HG02840 (cell line): ENCODE measurements around the gene BTBD2.

Experiments
- ATAC-seq: cut with Tn5 transposase; IDR thresholded peaks from one replicate; pipeline ENCODE4 v1.9.1; 2021; ENCODE audit warnings: mild to moderate bottlenecking, moderate library complexity, moderate number of reproducible peaks; ENCODE audit not compliant: unreplicated experiment, low FRiP score

The BTBD2 gene

DNA sequence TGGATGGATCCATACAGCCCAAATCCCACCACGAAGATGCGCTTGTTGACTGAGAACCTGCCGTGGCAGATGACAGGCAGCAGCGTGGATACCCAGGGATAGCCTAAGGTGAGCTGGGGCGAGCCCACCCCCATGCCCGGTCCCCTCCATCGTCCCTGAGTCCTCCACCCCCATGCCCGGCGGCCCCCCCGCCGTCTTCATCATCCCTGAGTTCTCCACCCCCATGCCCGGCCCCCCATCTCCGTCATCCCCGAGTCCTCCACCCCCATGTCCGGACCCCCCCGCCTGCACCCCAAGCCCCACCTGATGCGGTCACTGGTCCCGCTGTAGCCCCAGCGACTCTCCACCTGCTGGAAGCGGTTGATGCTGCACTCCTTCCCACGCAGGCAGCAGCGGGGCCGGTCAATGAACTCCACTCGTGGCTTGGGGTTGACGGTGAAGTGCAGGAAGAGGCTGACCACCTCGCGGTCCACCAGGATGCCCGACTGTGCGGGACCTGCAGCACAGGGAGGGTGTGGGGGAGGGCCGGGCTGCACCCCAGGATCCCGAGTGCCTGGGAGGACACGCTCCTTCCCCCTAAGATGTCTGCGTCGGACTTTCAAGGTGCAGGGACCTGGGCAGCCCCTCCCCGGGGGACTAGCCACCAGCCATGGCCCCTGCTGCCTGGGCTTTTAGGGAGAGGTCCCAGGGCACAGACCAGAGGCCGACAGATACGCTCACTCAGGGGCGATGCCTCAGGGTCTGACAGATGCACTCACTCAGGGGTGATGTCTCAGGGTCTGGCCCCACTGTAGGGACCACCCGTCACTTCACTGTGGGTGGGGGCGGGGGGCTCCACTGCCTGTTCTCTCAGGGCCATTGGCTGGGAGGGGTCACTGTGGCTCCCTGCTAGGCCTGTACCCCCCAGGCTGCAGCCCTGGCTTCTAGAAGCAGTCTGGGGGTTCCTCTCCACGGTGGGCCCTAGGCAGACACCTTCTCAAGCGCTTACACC, 28.0 kb downstream of the BTBD2 start:
- ATAC-seq: no peak

DNA sequence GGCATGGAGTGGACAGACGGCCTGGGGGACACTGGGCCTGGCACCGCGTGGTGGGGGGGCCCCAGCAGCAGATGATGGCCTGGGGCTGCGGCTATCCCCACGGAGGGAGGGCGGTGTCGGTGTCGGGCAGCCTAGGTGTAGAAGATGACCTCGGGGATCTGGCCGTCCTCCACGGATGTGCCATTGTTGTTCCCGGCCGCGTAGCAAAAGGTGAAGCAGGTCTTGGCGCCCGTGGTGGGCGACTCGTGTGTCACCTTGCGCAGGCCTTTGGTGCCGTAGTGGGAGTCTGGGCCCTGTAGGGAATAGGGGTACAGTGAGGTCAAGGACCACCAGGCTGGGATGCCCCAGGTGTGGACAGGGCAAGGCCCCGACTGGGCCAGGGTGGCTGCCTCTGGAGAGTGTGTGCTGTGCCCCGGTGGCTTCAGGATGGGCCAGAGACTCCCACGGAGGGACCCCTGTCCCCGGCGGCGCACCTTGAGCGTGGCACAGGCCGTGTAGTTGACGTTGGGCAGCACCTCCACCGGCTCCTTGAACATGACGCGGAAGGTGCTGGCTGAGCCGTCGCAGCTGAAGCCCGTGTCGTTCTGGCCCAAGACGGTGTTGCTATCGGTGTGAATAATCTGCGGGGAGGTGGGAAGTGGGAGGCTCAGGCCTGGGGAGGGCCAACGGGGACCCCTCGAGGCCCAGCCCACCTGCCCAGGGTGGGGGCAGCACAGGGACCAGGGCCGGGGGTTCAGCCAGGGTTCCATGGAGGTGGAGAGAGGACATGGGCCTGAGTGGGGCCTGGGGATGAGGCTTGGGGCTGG, 29.0 kb downstream of the BTBD2 start:
- ATAC-seq: no peak

DNA sequence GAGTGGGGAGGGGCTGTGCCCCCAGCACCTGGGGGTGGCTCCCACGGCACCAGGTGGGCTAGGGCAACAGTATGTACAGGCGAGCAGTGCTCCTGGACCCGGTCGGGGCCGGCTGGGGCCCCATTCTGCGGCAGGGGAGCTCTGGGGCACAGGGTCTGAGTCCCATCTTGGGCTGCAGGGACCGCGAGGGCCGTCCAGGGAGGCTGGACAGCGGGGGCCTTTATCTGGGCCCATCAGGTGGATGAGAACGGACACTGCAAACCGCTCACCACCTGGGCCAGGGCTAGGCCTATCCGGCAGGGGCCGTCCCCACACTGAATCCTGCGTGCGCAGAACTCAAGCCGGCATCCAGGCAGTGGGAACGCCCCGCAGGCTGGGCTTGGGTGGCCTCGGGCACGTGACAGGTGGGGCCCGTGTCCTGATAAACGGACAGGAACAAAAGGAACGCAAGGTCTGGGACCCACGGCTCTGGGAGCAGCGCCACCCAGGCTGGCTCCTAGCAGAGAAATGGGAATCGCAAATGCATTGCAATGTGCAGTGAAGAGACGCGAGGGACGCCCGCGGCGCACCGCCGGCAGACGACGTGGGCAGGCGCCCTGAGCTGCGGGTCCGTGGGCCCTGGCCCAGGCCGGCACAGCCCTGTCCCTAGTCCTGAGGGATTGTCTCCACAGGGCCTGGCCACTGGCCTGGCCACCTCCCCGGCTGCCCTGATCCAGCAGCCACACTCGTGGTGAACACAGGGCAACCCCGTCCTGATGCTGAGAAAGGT, 29.7 kb downstream of the BTBD2 start:
- no peak for ATAC-seq

DNA sequence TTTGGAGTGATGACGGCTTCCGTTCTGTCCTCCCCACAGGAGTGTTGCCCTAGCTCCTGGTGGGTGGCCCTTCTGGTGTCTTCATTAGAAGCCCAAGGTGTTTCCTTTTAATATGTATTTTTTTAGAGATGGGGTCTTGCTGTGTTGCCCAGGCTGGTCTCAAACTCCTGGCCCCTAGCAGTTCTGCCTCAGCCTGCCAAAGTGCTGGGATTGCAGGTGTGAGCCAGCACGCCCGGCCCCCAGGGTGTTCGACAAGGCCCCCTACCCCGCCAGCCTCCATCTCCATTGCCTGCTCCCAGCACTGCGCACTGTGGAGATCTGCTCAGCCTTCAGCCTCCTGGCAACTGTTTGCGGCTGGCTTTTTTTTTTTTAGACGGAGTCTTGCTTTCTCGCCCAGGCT, 31.2 kb downstream of the BTBD2 start:
- no peak for ATAC-seq

DNA sequence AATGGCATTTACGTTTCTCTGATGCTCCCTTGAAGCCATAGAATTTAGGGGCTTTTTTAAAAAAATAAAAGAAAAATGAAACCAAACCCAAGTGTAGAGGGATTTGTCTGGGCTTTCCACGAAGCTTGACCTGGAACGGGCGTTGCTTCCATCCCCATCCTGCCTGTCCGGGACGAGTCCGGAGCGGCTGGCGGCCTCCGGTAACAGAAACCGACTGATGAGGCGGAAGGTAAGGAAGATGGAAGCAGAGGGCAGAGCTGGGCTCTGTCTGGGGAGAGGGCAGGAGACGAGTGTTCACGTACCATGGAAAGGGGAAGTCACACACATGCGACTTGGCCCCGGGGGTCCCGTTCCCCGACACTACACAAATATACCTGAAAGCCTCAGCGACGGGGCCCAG, 34.3 kb downstream of the BTBD2 start:
- no peak for ATAC-seq

DNA sequence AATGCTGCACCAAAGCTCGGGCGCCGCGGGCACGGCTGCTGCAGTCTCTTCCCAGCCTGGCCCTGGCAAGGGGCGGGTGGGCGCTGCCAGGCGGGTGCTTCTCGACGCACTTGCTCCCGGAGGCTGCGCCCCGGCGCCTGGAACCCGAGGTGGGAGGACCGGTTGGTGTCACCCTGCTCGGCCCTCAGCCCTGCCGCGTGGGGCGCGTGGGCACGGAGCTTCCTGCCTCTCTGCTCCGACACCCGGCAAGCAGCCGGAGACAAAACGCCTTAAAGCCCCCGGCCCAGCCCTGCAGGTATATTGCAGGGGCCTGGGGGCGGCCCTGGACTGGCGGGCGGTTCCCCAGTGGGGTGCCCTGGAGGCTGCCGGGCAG, 34.7 kb downstream of the BTBD2 start:
- no peak for ATAC-seq

DNA sequence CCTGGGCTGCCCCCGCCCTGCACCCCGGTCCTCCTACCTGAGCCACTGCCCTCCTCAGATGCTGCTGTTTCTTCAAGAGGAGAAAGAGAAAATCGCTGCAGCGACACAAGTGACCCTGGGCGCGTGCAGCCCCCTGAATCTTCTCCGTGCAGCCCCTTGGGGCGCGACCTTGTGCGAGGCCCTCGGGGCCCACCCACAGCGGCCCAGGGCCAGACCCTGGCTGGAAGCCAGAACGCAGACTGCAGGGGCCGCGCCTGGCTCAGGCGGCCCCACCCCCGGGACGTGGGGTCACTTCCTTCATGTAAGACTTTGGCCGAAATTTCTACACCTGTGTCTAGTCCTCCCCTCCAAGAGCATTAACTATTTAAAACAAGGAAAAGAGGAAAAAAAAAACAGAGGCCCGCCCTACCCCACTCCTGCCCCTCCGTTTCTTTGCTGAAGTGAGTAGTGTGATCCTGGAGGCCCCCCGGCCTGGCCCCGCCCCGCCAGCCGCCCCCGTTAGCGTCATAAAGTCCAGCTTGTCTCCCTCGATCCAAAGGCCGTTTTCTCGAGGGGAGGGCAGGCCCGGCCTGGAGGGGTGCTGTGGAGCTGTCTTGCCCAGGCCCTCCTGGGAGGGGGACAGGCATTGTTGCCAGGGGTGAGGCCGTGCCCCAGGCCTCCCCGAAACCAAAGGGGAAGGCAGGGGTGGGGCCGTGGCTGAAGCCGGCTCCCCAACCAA, 35.3 kb downstream of the BTBD2 start:
- ATAC-seq: no peak

DNA sequence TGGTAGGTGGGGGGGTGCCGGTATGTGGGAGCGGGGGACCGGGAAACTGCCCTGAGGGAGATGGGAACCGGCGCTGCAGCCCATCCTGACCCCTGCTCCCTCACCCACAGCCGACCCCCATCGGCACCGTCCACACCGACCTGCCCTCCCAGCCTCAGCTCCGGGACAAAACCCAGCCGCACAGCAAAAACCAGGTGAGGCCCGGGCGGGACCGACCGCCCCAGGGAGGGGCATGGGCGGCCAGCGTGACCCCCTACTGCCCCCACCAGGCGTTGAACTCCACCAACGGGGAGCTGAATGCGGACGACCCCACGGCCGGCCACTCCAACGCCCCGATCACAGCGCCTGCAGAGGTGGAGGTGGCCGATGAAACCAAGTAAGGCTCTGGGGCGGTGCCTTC, 35.9 kb downstream of the BTBD2 start:
- no peak for ATAC-seq

DNA sequence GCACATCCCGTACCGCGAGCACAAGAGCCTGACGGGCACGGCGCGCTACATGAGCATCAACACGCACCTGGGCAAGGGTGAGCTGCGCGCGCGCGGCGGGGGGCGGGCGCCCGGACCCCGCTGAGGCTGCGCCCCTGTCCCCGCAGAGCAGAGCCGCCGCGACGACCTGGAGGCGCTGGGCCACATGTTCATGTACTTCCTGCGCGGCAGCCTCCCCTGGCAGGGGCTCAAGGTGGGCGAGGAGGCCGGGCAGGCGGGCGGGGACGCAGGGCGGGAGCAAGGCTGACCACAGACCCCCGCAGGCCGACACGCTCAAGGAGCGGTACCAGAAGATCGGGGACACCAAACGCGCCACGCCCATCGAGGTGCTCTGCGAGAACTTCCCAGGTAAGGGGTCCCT, 36.5 kb downstream of the BTBD2 start:
- no peak for ATAC-seq

DNA sequence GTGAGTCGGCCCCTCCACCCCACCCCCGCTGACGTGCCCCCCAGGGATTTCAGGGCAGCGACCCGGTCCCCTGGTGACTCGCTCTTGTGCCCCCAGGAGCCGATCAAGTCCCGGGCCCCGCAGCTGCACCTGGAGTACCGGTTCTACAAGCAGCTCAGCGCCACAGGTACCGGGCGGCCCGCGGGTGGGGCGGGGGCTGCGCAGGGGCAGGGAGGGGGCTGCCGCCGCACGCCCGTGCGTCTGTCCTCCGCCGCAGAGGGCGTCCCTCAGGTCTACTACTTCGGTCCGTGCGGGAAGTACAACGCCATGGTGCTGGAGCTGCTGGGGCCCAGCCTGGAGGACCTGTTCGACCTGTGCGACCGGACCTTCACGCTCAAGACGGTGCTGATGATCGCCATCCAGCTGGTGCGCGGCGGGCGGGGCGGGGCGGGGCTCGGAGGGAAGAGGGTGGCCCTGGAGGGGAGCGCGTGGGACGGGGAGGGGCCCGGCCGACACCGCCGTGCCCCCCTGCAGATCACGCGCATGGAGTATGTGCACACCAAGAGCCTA, 37.1 kb downstream of the BTBD2 start:
- no peak for ATAC-seq

DNA sequence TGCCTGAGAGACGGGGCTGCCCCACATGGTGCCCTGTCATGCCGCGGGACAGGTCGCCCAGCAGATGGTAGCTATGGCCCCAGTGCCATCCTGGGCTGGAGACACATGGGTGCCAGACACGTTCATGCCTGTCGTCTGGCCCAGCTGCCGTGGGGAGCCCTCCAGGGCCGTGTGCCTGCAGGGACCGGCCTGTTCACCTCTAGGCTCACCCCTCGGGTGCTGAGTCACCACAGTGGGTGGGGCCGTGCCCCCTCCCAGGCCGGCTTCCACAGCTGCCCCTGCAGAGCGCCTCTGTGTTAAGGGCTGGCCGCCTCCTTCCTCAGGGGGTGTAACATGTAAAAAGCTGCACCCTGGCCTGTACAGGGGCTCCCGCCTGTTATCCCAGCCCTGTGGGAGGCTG, 38.4 kb downstream of the BTBD2 start:
- ATAC-seq: no peak

DNA sequence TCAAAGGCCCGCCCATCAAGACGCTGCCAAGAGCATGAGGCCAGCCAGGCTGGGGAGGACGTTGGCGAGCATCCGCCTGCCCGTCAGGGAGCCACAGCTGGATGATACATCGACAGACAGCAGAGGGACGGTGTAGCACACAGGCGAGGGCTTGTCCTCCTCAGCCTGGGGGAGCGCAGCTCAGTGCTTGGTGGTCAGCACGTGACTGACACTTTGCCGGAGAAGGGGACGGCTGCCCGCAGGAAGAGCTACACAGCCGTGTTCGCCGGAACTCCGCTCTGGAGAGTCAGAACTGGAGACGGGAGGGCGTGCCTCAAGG, 40.4 kb downstream of the BTBD2 start:
- ATAC-seq: no peak

DNA sequence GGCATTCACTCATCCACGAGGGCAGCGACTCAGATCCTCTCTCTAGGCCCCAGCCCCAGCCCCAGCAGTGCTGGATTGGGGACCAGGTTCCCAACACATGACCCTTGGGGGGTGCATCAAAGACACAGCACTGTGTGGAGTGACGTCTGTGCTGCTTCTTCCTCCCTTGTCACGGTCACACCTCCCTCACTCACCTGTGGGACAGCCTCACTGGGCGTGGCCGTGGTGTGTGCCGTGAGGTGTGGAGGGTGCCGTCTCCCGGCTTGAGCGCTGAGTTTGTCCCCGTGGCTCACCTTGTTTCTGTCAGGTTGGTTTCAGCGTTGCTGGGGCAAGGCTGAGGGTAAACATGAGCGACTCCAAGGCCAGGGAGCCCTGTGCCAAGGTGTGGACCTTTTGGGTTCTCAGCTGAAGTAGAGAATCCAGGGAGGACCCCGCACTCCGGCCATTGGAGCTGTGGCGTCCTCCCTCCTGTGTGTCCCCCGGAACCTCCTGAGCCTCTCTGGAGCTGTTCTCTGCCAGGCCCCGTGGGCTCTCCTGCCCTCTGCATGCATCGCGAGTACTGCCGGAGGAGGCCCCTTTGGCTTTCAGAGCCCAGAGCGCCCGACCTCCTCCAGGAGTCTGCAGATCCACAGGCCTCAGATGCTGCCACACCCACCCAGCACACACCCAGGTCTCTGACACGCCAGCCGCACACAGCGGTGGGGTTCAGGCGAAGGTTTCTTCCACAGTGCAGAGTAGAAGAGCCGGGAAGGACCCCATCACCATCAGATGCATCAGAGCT, 40.9 kb downstream of the BTBD2 start:
- ATAC-seq: no peak

DNA sequence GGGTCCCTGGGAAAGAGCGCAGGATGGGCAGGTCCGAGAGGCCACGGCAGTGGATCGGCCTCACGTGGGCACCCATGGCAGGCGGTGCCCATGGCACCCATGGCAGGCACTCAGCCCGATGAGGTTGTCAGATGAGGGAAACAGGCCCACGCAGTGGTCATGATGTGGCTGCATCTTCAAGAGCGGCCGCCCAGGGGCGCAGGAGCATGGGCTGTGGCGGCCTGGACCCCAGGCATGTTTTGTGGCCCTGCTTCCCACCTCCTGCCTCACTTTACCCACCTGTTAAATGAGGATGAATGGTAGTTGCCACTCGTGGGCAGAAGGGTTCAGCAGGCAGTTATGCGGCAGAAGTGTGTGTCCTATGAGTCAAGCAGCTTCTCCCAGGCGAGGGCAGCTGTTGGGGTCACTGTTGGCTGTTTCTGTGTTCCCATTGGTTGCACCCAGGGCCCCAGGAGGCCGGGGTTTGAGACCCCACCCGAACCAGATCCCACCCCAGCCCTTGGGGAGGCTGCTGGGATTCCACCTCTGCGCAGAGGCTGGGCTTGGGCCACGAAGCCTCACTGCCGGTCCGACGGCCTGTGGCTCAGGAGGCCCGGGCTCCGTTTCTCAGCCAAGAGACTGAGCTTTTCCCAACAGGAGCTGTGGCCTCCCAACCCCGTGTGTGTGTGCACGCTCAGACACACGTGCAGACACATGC, 44.6 kb downstream of the BTBD2 start:
- ATAC-seq: no peak

DNA sequence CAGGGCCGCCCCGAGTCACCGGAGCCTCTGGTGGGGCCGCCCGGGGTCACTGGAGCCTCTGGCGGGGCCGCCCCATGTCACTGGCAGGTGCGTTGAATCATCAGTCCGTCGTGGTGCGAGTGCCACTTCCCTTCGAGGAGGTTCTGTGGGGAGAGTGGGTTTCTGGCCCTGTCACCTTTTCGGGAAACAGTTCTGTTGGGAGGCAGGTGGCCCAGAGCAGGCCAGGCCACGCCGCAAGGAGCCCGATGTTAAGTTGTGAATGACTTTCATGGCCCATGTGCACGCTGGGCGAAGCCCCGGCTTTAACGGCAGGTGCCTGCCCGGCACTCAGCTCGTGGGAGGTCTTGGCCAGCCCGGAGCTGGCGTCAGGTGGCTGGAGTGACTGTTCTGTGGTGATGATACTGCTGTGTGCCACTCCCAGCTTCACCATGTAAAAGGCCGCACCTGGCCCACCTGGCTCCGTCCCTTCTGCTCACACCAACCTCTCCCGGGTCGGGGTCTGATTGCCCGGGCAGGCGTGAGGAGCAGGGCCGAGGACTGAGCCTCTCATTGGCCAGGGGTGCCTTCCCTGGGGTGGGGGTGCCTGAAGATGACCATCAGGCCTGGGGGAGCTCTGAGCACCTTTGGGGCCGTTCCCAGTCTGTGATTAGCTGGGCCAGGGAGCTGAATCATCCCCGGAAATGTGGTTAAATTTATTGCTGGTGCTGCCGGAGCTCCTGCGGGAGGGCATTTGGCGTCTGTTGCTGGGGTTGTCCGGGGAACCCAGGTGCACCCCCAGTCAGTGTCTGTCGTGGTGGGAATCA, 45.3 kb downstream of the BTBD2 start:
- no peak for ATAC-seq

DNA sequence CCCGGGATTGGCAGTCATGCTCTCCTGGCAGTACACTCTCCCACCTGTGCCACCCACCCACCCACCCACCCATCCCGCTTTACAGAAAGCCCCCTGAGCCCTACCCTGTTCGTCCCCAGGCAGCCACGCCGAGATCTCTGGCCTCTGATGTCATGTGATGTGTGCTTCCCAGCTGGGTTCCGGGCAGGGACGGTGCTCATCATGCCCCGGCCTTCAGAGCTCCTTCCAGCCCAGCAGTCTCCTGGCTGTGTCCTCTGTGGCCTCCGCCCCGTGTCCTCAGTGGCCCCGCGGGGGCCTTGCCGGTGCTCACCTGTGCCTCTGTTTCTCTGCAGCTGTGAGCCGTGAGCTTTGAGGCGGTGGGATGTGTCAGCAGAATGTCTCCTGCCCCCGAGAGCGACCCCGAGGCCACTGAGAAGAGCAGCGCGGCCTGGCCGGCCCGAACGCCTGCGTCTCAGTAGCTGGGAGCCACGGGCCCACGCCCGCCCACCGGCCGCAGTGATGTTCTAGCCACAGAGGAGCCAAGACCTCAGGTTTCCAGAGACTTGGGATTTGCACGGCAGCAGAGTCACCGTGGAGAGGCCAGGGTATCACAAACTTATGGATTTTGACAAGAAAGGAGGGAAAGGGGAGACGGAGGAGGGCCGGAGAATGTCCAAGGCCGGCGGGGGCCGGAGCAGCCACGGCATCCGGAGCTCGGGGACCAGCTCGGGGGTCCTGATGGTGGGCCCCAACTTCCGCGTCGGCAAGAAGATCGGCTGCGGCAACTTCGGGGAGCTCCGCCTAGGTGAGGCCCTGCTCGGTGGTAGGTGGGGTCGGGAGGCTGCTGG, 46.1 kb downstream of the BTBD2 start:
- no peak for ATAC-seq
